Kidney (tissue), 14 donors: ENCODE results near the gene ST8SIA5. TPM values are rescaled to one million over a fixed set of nuclear protein-coding genes. Genes with fewer than 3 reads are reported as not detected.

Experiments used
- DNase-seq, 5 donors: peaks; one replicate each; pipeline ENCODE4 v3.0.0-alpha.2; 2013 to 2020
- FAIRE-seq: peaks from 2 replicates; lab custom pipeline; 2012; peaks lifted over from hg19 to GRCh38; lab: Jason Lieb, UNC
- H3K27ac ChIP-seq, 2 donors: one replicate each; pipeline ENCODE4 v1.7.0; 2013; ENCODE audit warnings: low read depth in 2 of 2, low read length in 2 of 2, inconsistent platforms in 1 of 2
- H3K27me3 ChIP-seq: one replicate; pipeline ENCODE4 v1.7.1; 2013; ENCODE audit warnings: low read length, inconsistent platforms; ENCODE audit not compliant: control insufficient read depth, insufficient read depth
- H3K36me3 ChIP-seq, 3 donors: one replicate each; pipeline versions ENCODE4 v1.7.0 to v1.7.1; 2013; ENCODE audit warnings: low read length in 3 of 3, control low read depth in 1 of 3, inconsistent platforms in 1 of 3; ENCODE audit not compliant: insufficient read depth in 3 of 3, control insufficient read depth in 2 of 3
- H3K4me1 ChIP-seq, 3 donors: one replicate each; pipeline versions ENCODE4 v1.7.0 to v1.7.1; 2013; ENCODE audit warnings: low read length in 3 of 3, inconsistent platforms in 1 of 3, low read depth in 1 of 3; ENCODE audit not compliant: control insufficient read depth in 2 of 3, insufficient read depth in 2 of 3
- H3K4me3 ChIP-seq, 3 donors: one replicate each; pipeline versions ENCODE4 v1.7.0 to v1.8.1; 2013; ENCODE audit warnings: low read length in 3 of 3, control low read depth in 1 of 3, inconsistent platforms in 1 of 3
- H3K9ac ChIP-seq, 3 donors: one replicate each; pipeline versions ENCODE4 v1.7.0 to v1.7.1; 2013; ENCODE audit warnings: low read length in 3 of 3, control low read depth in 1 of 3, inconsistent platforms in 1 of 3
- H3K9me3 ChIP-seq, 3 donors: one replicate each; pipeline versions ENCODE4 v1.7.0 to v1.7.1; 2013; ENCODE audit warnings: low read length in 3 of 3, control low read depth in 1 of 3, inconsistent platforms in 1 of 3; ENCODE audit not compliant: control insufficient read depth in 2 of 3, insufficient read depth in 1 of 3
- CTCF ChIP-seq: IDR thresholded peaks from 3 replicates; pipeline ENCODE4 v1.5.1; 2012; ENCODE audit warnings: mild to moderate bottlenecking, moderate library complexity, borderline replicate concordance; ENCODE audit not compliant: insufficient read depth; ENCODE audit errors: extremely low read depth
- intact Hi-C: fragments of 100-400 bp; cut with DNase I; formaldehyde crosslinking; loops from one replicate; pipeline ENCODE4 v1.11.1; 2022
- polyA plus RNA-seq: library from polyadenylated mRNA; stranded (reverse); fragments of 350-450 nt; fragmentation: Illumina TruSeq; extraction: RNeasy Lipid Tissue Mini Kit (QIAGEN cat#74804); gene quantifications from one replicate; pipeline ENCODE4 v1.2.3, GENCODE V29; 2014; ENCODE audit warnings: low read depth, low replicate concordance; ENCODE audit not compliant: insufficient read depth
- total RNA-seq: library from RNA; stranded (reverse); fragmentation: NEBNext Ultra II Directional; extraction: Animal tissue kit (Norgen Biotek cat#: 25700); gene quantifications from one replicate; pipeline ENCODE4 v1.2.1, GENCODE V29; 2021
- donor health status: control.
- donor health status: control.
- donor health status: control.
- donor health status: control.
- donor health status: control.
- donor health status: DM: yes; HTN: yes; CAD: no.
- donor health status: Normal renal cell carcinoma (clear cell type).

The ST8SIA5 gene
- total and polyA plus RNA-seq, 2 donors from 2014 or later = 1.4 to 2.7 TPM

- no peak overlapping the region for H3K9ac ChIP-seq
- intact Hi-C loops = no loop called here
Measured at GRCh38 chr18:46754188-46754587, 2.7 kb downstream of the ST8SIA5 start.

GRCh38 chr18:46751882-46752281 is 5.0 kb downstream of the ST8SIA5 start:
- DNase-seq (no peak), FAIRE-seq (no peak)
- Histone ChIP-seq H3K9me3 (no peaks in the 10 kb centered on the region), H3K36me3 (no peaks in the 10 kb centered on the region), H3K27me3 (no peaks in the 10 kb centered on the region), H3K9ac (no peak overlapping the region), H3K4me3 (no peak overlapping the region), H3K4me1 (no peaks in the 10 kb centered on the region), H3K27ac (no peak overlapping the region)
- TF ChIP-seq CTCF = no peak
- intact Hi-C loops = no loop called here

More at GRCh38 chr18:46754188-46754587, 2.7 kb downstream of the ST8SIA5 start:
- no peaks in the 10 kb centered on the region for H3K36me3 ChIP-seq
- TF ChIP-seq CTCF = no peak
- no peaks in the 10 kb centered on the region for H3K4me1 ChIP-seq
- FAIRE-seq (no peak), DNase-seq (no peak)
- H3K27ac ChIP-seq = no peak overlapping the region
- no peaks in the 10 kb centered on the region for H3K9me3 ChIP-seq
- no peak overlapping the region for H3K4me3 ChIP-seq
- peaks cover 9% of the 10 kb centered on the region for H3K27me3 ChIP-seq

- Histone ChIP-seq H3K9me3 (no peaks in the 10 kb centered on the region), H3K27me3 (no peaks in the 10 kb centered on the region), H3K4me3 (no peak overlapping the region), H3K27ac (no peak overlapping the region), H3K36me3 (no peaks in the 10 kb centered on the region), H3K9ac (no peak overlapping the region), H3K4me1 (no peaks in the 10 kb centered on the region)
- intact Hi-C loops = no loop called here
- no peak for FAIRE-seq
- DNase-seq = no peak
- no peak for TF ChIP-seq CTCF
Measured at GRCh38 chr18:46750626-46751025, 6.2 kb downstream of the ST8SIA5 start.

GRCh38 chr18:46748466-46748865 is 8.4 kb downstream of the ST8SIA5 start:
- no peak overlapping the region for H3K27ac ChIP-seq
- intact Hi-C loops = no loop called here

More at GRCh38 chr18:46748466-46748865, 8.4 kb downstream of the ST8SIA5 start:
- Histone ChIP-seq H3K9me3 (no peaks in the 10 kb centered on the region), H3K27me3 (no peaks in the 10 kb centered on the region), H3K4me3 (no peak overlapping the region), H3K9ac (no peak overlapping the region), H3K4me1 (no peaks in the 10 kb centered on the region), H3K36me3 (no peaks in the 10 kb centered on the region)
- TF ChIP-seq CTCF = no peak
- DNase-seq = no peak
- no peak for FAIRE-seq
